Adrenal gland (tissue), 12 donors: ENCODE results near the gene WDR5. TPM values are rescaled to one million over a fixed set of nuclear protein-coding genes. Genes with fewer than 3 reads are reported as not detected.

Experiments
- DNase-seq, 7 donors: peaks; one replicate each; pipeline ENCODE4 v3.0.0-alpha.2; 2019 to 2020
- H3K27ac ChIP-seq, 5 donors: fragments of 200-600 bp; sonication (generic) in 4 of 5; 1 replicate in 3 of 5; 2 replicates in 2 of 5; pipeline versions ENCODE4 v1.5.1 to v1.8.0; 2016 to 2020; ENCODE audit warnings: mild to moderate bottlenecking in 1 of 5
- H3K27me3 ChIP-seq: fragments of 200-600 bp; 2 replicates; pipeline ENCODE4 v1.8.0; 2021
- H3K36me3 ChIP-seq, 2 donors: fragments of 200-600 bp; replicated peaks in 1 of 2; 1 replicate in 1 of 2; 2 replicates in 1 of 2; pipeline versions ENCODE4 v1.5.1 to v1.8.0; 2018 to 2022
- H3K4me1 ChIP-seq, 2 donors: fragments of 200-600 bp; replicated peaks in 1 of 2; 1 replicate in 1 of 2; 2 replicates in 1 of 2; pipeline versions ENCODE4 v1.5.1 to v1.8.0; 2018 to 2021
- H3K4me3 ChIP-seq, 4 donors: fragments of 200-600 bp; sonication (generic) in 3 of 4; one replicate each; pipeline ENCODE4 v1.5.1; 2016 to 2018
- H3K9me3 ChIP-seq, 3 donors: fragments of 200-600 bp; sonication (generic) in 1 of 3; replicated peaks in 1 of 3; 1 replicate in 2 of 3; 2 replicates in 1 of 3; pipeline versions ENCODE4 v1.5.1 to v1.8.0; 2016 to 2021
- CTCF ChIP-seq, 6 experiments: fragments of 450-650 bp in 4 of 6; fragments of 200-600 bp in 2 of 6; sonication (generic) in 1 of 6; IDR thresholded peaks; 1 replicate in 5 of 6; 2 replicates in 1 of 6; pipeline versions ENCODE4 v1.5.1 to v1.8.0; 2016 to 2021; ENCODE audit warnings: antibody characterized with exemption in 6 of 6, mild to moderate bottlenecking in 2 of 6, moderate library complexity in 1 of 6
- POLR2A ChIP-seq, 2 donors: fragments of 450-650 bp; IDR thresholded peaks; one replicate each; pipeline ENCODE4 v1.6.1; 2017; ENCODE audit warnings: antibody characterized with exemption in 2 of 2, mild to moderate bottlenecking in 2 of 2, moderate library complexity in 1 of 2
- WGBS, 4 donors: extraction: QIAGEN DNeasy Blood & Tissue Kit in 2 of 4; methylation state at CpG; one replicate each; pipeline versions ENCODE4 v1.1.5 to v1.1.7; 2013 to 2017; 5-methylcytosine and 5-hydroxymethylcytosine counted together
- intact Hi-C, 2 donors: fragments of 100-400 bp; cut with DNase I; formaldehyde crosslinking; loops; one replicate each; pipeline versions ENCODE4 v1.14.1 to v1.15.0; 2022 to 2023
- polyA plus RNA-seq, 3 donors: library from polyadenylated mRNA; stranded (reverse); fragments of 200-250 nt in 2 of 3; fragments of 350-450 nt in 1 of 3; fragmentation: Illumina TruSeq in 1 of 3; extraction: RNeasy Lipid Tissue Mini Kit (QIAGEN cat#74804) in 1 of 3; gene quantifications; one replicate each; pipeline ENCODE4 v1.2.3, GENCODE V29; 2013 to 2014
- total RNA-seq, 9 donors: library from RNA; depleted of rRNA in 4 of 9; stranded (reverse); fragments of >200 nt in 4 of 9; fragments of 120-200 nt in 1 of 9; fragmentation: NEBNext Ultra II Directional in 1 of 9; extraction: Animal tissue kit (Norgen Biotek cat#: 25700) in 1 of 9; gene quantifications; one replicate each; pipeline versions ENCODE4 v1.1.0 to v1.2.4, GENCODE V29; 2013 to 2023
- donor health status: healthy with polysubstance abuse.
- donor health status: Bipolar disorder and iron deficiency.
- donor health status: DM: yes; HTN: yes; CAD: no.
- donor health status: DM: no; HTN: no; CAD: no.
- donor health status: DM: no; HTN: no; CAD: no.
- donor health status: DM: yes; HTN: yes; CAD: no.

WDR5 gene
- total and polyA plus RNA-seq, 12 donors, result 16.6 to 28.5 (median 22.0) TPM

DNA sequence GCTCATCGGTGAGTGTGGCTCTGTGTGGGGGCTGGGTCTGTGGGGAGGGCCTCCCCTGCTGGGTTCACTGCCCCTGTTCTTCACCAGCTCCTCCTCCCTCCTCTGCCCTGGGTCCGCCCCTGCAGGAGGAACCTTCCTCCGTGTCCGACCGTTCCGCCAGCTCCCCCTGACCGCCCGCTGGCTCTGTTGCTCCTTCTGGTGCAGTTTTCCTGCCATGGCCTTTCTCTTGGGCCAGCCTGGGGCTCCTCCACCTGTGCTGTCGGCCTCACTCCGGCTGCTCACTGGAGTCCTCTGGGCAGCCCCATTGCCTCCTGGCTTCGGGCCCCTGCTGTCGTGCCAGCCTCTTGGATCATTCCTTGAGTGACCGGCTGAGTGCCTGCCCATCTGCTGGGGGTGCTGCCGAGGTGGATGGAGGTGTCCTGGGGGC is 16.2 kb downstream of the WDR5 start:
- intact Hi-C loops, result no loop called here
- H3K36me3 ChIP-seq, result peaks cover 0 to 97% of the 10 kb centered on the region in 2 donors
- no peaks in the 10 kb centered on the region for H3K9me3 ChIP-seq
- DNase-seq, result no peak
- no peak overlapping the region for H3K27ac ChIP-seq
- 84 to 92% (median 88%) methylated on average over 11 to 14 of the region's 14 CpGs for WGBS, 4 donors
- no peaks in the 10 kb centered on the region for H3K4me1 ChIP-seq
- no peaks in the 10 kb centered on the region for H3K27me3 ChIP-seq
- no peak for TF ChIP-seq CTCF (IDR thresholded peaks at IDR 0.05)
- TF ChIP-seq POLR2A (IDR thresholded peaks at IDR 0.05), result no peak
- H3K4me3 ChIP-seq, result no peak overlapping the region

DNA sequence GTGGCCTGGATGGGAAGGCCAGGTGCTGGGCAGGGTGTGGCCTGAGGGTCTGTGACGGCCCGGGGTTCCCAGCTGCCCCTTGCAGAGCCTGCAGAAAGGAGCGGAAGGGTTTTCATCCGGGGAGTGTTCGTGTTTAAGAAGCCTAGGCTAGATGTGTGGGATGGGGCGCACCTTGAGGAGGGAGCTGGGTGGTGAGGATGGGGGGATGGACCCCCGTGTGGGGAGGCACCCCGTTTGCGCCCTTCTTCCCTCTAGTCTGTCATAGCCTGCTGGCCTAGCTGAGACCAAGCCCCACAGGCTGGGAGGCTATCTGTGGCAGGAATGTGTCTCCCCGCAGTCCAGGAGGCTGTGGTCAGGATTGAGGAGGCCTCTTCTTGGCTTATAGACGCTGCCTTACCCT is 16.6 kb downstream of the WDR5 start:
- no peak overlapping the region for H3K27ac ChIP-seq
- WGBS, 4 donors, result 90 to 97% (median 95%) methylated on average over 10 to 11 of the region's 11 CpGs

DNA sequence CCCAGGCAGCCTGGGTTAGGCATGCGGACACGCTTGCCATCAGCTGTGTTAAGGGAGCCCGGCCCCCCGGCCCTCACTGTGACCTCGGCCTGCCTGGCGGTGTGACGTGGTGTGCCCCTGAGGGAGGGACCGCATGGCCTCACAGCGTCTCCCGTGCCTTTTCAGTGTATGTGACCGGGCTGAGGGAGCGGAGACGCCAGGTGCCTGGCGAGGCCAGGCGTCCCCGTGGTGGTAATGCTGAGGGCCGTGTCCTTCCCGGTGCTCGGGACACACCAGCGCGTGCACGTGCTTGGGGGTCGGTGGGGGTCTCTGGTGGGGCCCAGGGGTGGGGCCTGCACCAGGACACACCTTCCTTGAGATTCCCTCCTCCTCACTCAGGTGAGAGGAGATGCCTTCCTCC is 17.6 kb downstream of the WDR5 start:
- no peak overlapping the region for H3K4me3 ChIP-seq
- H3K27me3 ChIP-seq, result no peaks in the 10 kb centered on the region
- TF ChIP-seq POLR2A (IDR thresholded peaks at IDR 0.05), result no peak
- no peak for TF ChIP-seq CTCF (IDR thresholded peaks at IDR 0.05)
- H3K4me1 ChIP-seq, result no peaks in the 10 kb centered on the region
- peaks cover 0 to 99% of the 10 kb centered on the region in 2 donors for H3K36me3 ChIP-seq
- H3K9me3 ChIP-seq, result no peaks in the 10 kb centered on the region
- intact Hi-C loops, result no loop called here
- DNase-seq, result no peak
- WGBS, 4 donors, result 80 to 95% (median 94%) methylated on average over 1 to 23 of the region's 23 CpGs
- H3K27ac ChIP-seq, result no peak overlapping the region

More for the DNA sequence above, 16.6 kb downstream of the WDR5 start:
- Histone ChIP-seq H3K27me3 (no peaks in the 10 kb centered on the region), H3K9me3 (no peaks in the 10 kb centered on the region), H3K36me3 (peaks cover 0 to 97% of the 10 kb centered on the region in 2 donors), H3K4me1 (no peaks in the 10 kb centered on the region), H3K4me3 (no peak overlapping the region)
- TF ChIP-seq POLR2A (IDR thresholded peaks at IDR 0.05), result no peak
- intact Hi-C loops, result no loop called here
- DNase-seq, result no peak

DNA sequence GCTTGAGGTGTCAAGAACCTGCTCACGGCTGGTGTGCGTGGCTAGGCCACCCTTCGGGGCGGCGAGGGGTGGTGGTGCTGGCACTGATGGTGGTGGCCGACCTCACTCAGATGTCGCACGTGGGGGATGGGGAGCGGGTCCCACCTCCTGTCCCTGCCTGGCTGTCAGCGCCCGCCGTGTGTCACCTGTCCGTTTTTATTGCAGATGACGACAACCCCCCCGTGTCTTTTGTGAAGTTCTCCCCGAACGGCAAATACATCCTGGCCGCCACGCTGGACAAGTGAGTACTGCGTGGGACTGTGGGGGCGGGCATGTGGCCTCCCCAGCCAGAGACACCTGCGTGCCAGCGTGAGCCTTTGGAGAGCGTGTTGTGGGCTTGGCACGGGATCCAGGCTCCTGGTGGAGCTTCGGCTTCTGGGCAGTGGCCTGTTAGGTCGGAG is 18.4 kb downstream of the WDR5 start:
- Histone ChIP-seq H3K9me3 (no peaks in the 10 kb centered on the region), H3K4me1 (no peaks in the 10 kb centered on the region), H3K27ac (no peak overlapping the region), H3K36me3 (peaks cover 0 to 96% of the 10 kb centered on the region in 2 donors), H3K27me3 (no peaks in the 10 kb centered on the region), H3K4me3 (no peak overlapping the region)
- intact Hi-C loops, result no loop called here
- TF ChIP-seq CTCF (IDR thresholded peaks at IDR 0.05) (no peak), POLR2A (IDR thresholded peaks at IDR 0.05) (no peak)
- WGBS, 4 donors, result 95 to 97% (median 95%) methylated on average over 5 to 27 of the region's 27 CpGs
- DNase-seq, result no peak

DNA sequence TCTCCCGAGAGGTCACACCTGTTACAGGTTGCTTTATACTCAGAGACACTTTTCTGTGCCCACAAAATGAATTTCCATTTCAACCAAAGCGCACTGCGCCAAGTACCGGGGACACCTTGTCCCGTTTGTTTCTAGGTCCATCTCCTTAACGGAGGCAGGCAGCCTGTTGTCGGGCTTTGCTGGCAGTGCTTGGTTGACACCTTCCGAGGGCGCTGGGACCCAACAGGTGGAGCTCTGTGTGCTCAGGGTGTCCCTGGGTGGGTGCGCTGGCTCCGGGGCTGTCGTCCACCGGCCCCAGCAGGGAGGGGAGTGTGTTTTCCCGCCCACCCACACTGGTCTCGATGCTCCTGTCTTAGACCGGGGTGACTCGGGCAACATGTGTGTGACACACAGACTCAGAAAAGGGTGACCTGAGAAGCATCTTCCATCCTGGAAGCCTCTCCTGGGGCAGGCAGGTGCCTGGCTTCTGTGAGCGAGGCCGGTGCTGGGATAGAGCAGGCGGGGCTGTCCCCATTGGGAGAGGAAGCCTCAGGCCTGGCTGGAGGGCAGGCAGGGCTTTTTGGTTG is 20.0 kb downstream of the WDR5 start:
- WGBS, 4 donors, result 90 to 98% (median 95%) methylated on average over 19 to 20 of the region's 20 CpGs
- no peak for TF ChIP-seq CTCF (IDR thresholded peaks at IDR 0.05)
- no peak for TF ChIP-seq POLR2A (IDR thresholded peaks at IDR 0.05)
- intact Hi-C loops, result no loop called here
- DNase-seq, result no peak
- Histone ChIP-seq H3K36me3 (peaks cover 0 to 80% of the 10 kb centered on the region in 2 donors), H3K27ac (no peak overlapping the region), H3K27me3 (no peaks in the 10 kb centered on the region), H3K4me3 (no peak overlapping the region), H3K9me3 (no peaks in the 10 kb centered on the region), H3K4me1 (no peaks in the 10 kb centered on the region)
